ENCODE measurements around the gene PEX11G.

- TF ChIP-seq CTCF (IDR thresholded peaks at IDR 0.05): no peak
- no peak for TF ChIP-seq POLR2A (IDR thresholded peaks at IDR 0.05)
- TF ChIP-seq POLR2AphosphoS5 (IDR thresholded peaks at IDR 0.05; ENCODE audit: insufficient read depth in 1 of 2, low read depth in 1 of 2): no peak
Observed at GRCh38 chr19:7477758-7478157, 11.1 kb downstream of the PEX11G start.

All from vagina (tissue), 2 donors.